Lower leg skin (tissue), 3 donors: ENCODE data around the gene RAPGEF4.

Experiments used
- POLR2A ChIP-seq, 2 donors: fragments of 450-650 bp; IDR thresholded peaks; one replicate each; pipeline ENCODE4 v1.6.1; 2016 to 2017; ENCODE audit warnings: antibody characterized with exemption in 2 of 2, mild to moderate bottlenecking in 1 of 2, moderate library complexity in 1 of 2
- TF ChIP-seq, protein P1 (sequence below), 3 donors: fragments of 450-650 bp; IDR thresholded peaks; one replicate each; pipeline ENCODE4 v1.5.1; 2016; ENCODE audit warnings: antibody characterized with exemption in 3 of 3, mild to moderate bottlenecking in 3 of 3, moderate library complexity in 2 of 3

GRCh38 chr2:172749388-172749787 lies 13.7 kb downstream of the RAPGEF4 start:
- TF ChIP-seq, protein P1, sequence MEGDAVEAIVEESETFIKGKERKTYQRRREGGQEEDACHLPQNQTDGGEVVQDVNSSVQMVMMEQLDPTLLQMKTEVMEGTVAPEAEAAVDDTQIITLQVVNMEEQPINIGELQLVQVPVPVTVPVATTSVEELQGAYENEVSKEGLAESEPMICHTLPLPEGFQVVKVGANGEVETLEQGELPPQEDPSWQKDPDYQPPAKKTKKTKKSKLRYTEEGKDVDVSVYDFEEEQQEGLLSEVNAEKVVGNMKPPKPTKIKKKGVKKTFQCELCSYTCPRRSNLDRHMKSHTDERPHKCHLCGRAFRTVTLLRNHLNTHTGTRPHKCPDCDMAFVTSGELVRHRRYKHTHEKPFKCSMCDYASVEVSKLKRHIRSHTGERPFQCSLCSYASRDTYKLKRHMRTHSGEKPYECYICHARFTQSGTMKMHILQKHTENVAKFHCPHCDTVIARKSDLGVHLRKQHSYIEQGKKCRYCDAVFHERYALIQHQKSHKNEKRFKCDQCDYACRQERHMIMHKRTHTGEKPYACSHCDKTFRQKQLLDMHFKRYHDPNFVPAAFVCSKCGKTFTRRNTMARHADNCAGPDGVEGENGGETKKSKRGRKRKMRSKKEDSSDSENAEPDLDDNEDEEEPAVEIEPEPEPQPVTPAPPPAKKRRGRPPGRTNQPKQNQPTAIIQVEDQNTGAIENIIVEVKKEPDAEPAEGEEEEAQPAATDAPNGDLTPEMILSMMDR (IDR thresholded peaks at IDR 0.05) = no peak
- TF ChIP-seq POLR2A (IDR thresholded peaks at IDR 0.05) = no peak
